Measurements from ENCODE around the gene RNF214.

The RNF214 gene

GRCh38 chr11:117282956-117283355 is 50.5 kb downstream of the RNF214 start:
- DNase-seq (ENCODE audit: low spot score) = no peak

- no peak for DNase-seq (ENCODE audit: low spot score)
These were observed 51.6 kb downstream of the RNF214 start for GRCh38 chr11:117284053-117284452.

GRCh38 chr11:117286588-117286987 is 54.1 kb downstream of the RNF214 start:
- DNase-seq (ENCODE audit: low spot score) = no peak

GRCh38 chr11:117287668-117288067 is 55.2 kb downstream of the RNF214 start:
- no peak for DNase-seq (ENCODE audit: low spot score)

GRCh38 chr11:117289795-117290194 is 57.3 kb downstream of the RNF214 start:
- no peak for DNase-seq (ENCODE audit: low spot score)

- no peak for DNase-seq (ENCODE audit: low spot score)
These were observed 58.4 kb downstream of the RNF214 start, which contains the start of gene BACE1-AS for GRCh38 chr11:117290809-117291396. Gene BACE1-AS, plus strand, starts transcription at chr11:117291346.

- DNase-seq (ENCODE audit: low spot score) = no peak
These were observed 60.1 kb downstream of the RNF214 start for GRCh38 chr11:117292616-117293015.

GRCh38 chr11:117295438-117296137 is 63.1 kb downstream of the RNF214 start:
- DNase-seq (ENCODE audit: low spot score) = no peak

- no peak for DNase-seq (ENCODE audit: low spot score)
These were observed 64.4 kb downstream of the RNF214 start for GRCh38 chr11:117296881-117297280.

- DNase-seq (ENCODE audit: low spot score) = no peak
These were observed 65.7 kb downstream of the RNF214 start for GRCh38 chr11:117298195-117298594.

GRCh38 chr11:117299351-117300282 is 67.1 kb downstream of the RNF214 start:
- DNase-seq (ENCODE audit: low spot score) = no peak

GRCh38 chr11:117300283-117300663 is 67.8 kb downstream of the RNF214 start:
- peak; percentile 72 for DNase-seq (ENCODE audit: low spot score)

- DNase-seq (ENCODE audit: low spot score) = no peak
These were observed 68.3 kb downstream of the RNF214 start for GRCh38 chr11:117300773-117301172.

GRCh38 chr11:117302228-117302627 is 69.8 kb downstream of the RNF214 start:
- DNase-seq (ENCODE audit: low spot score) = no peak

- no peak for DNase-seq (ENCODE audit: low spot score)
These were observed 70.6 kb downstream of the RNF214 start for GRCh38 chr11:117303101-117303500.

- DNase-seq (ENCODE audit: low spot score) = no peak
These were observed 71.3 kb downstream of the RNF214 start for GRCh38 chr11:117303646-117304315.

GRCh38 chr11:117305145-117305544 is 72.7 kb downstream of the RNF214 start:
- DNase-seq (ENCODE audit: low spot score) = no peak

- DNase-seq (ENCODE audit: low spot score) = no peak
These were observed 76.8 kb downstream of the RNF214 start for GRCh38 chr11:117309310-117309709.

- no peak for DNase-seq (ENCODE audit: low spot score)
These were observed 80.6 kb downstream of the RNF214 start for GRCh38 chr11:117313091-117313490.

- no peak for DNase-seq (ENCODE audit: low spot score)
These were observed 81.6 kb downstream of the RNF214 start for GRCh38 chr11:117313828-117314768.

- DNase-seq (ENCODE audit: low spot score) = no peak
These were observed 82.4 kb downstream of the RNF214 start for GRCh38 chr11:117314840-117315239.
